Endometrial microvascular endothelial cells (primary cell): ENCODE measurements around the gene DGKD. TPM values are rescaled to one million over a fixed set of nuclear protein-coding genes. Genes with fewer than 3 reads are reported as not detected.

ENCODE experiments used
- in situ Hi-C: cut with HindIII; loops from 2 replicates; pipeline ENCODE4 v1.10.0; 2017; ENCODE audit warnings: low sequenced_read_pairs, low pct_unique_long_range_greater_than_20kb; ENCODE audit errors: inconsistent ontology term
- total RNA-seq: library from RNA; depleted of rRNA; stranded (reverse); fragments of >200 nt; gene quantifications from one replicate; pipeline ENCODE4 v1.2.3, GENCODE V29; 2015; ENCODE audit errors: inconsistent ontology term

DGKD gene
- total RNA-seq, 1 donor from 2014 or later = 4.7 TPM

DNA sequence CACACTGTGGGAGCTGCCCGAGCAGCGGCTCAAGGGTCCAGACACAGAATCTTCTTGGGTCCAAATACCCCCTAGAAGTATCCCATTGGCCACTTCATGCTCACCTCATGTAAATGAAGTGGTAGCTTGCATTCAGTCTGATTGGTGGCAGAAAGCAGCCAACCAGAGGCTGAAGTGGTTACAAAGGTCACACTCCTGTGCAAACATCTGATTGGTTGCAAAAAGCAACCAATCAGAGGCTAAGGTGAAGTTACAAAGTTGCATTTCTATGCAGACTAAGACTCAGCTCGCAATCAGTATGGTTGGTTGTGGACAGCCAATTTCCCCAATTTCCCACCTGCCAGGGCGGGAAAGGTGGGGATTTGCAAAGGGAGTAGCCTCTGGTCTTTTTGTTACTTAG lies 94.3 kb downstream of the DGKD start:
- in situ Hi-C loops = no loop called here

GRCh38 chr2:233449081-233449901 lies 95.0 kb downstream of the DGKD start:
- in situ Hi-C loops = no loop called here

GRCh38 chr2:233449921-233450863 lies 95.9 kb downstream of the DGKD start:
- in situ Hi-C loops = no loop called here

DNA sequence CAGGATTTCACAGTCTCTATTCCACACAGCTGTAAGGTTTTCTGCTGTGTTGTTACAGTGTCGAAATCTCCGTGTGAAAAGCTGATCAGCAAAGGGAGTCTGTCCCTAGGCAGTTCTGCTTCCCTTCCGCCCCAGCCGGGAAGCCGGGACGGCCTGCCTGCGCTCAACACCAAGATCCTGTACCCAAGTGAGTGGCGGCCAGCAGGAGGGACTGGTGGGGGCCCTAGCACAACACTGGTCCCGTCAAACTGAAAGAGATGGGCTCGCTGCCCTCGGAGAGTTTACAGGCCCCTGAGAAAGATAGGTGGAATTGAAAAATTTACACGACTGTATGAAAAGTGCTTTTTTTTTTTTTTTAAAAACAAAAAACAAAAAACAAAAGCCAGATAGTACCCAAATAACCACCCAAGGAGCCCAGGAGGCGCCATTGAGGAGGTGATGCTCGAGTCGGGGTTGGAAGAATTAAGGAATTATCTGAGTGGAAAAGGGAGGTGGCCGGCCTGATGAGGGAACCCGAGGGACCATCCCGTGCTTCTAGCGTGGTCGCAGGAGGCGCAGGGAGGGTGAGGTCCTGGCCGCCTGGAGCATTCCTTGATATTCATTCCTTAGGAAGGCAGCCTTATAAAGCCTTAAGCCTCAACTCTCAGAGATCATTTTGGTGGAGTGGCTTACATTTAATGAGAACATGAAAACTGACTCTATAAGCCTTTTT lies 96.7 kb downstream of the DGKD start:
- in situ Hi-C loops = no loop called here

- in situ Hi-C loops = no loop called here
Observed at GRCh38 chr2:233451950-233452349, 97.7 kb downstream of the DGKD start.

DNA sequence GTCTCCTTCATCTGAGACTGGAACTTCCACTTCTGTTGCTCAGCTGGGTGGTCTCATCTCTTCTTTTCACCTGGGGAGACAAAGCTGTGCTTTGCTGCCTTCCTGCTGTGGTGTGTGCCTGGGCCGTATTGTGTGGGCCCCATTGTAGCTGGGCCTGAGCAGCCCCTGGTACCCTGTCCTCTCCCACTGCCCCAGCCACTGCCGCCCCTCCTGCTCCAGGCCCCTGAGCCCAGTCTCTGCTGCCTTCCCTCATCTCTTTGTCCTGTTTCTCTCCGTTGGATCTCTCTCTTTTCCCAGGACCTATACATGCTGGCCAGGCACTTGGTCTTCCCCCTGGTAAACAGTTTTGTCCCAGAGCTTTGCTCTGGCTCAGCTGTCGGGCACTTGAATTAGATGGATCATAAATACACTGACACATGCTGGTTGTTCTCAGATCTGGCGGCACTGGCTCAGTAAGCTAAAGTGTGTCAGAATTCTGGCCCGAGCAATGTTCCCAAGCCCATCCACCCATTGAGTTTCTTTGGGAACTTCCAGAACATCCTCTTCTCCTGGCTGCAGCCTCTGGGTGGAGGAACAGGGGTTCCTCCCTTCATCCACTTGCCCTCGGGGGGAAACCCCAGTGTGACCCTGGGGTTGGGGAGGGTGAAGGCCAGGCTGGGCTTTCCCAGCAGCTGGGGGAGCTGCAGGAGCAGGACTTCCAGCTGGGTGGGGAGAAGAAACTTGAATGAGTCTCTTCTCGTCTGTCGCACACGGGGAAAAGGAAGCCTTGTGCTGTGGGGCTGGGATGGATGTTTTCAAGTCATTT lies 99.0 kb downstream of the DGKD start:
- in situ Hi-C loops = no loop called here

GRCh38 chr2:233453916-233454315 lies 99.6 kb downstream of the DGKD start:
- in situ Hi-C loops = no loop called here

GRCh38 chr2:233455006-233455405 lies 100.7 kb downstream of the DGKD start:
- in situ Hi-C loops = no loop called here

- in situ Hi-C loops = no loop called here
Observed at GRCh38 chr2:233455491-233455890, 101.2 kb downstream of the DGKD start.

GRCh38 chr2:233456111-233456510 lies 101.8 kb downstream of the DGKD start:
- in situ Hi-C loops = no loop called here

DNA sequence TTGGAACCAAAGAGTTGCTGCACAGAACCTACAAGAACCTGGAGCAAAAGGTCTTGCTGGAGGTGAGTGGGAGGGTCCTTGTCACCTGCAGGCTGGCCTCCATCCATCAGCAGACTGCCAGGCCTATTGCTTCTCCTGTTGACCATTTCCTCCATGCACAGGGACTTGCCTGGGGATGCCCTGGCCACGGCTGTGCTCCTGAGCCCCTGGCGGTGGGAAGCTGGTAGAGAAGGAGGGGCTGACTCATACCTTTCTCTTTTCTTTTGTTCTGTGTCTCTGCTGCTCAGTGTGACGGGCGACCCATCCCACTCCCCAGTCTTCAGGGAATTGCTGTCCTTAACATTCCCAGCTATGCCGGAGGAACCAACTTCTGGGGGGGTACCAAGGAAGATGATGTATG lies 102.6 kb downstream of the DGKD start:
- in situ Hi-C loops = no loop called here

DNA sequence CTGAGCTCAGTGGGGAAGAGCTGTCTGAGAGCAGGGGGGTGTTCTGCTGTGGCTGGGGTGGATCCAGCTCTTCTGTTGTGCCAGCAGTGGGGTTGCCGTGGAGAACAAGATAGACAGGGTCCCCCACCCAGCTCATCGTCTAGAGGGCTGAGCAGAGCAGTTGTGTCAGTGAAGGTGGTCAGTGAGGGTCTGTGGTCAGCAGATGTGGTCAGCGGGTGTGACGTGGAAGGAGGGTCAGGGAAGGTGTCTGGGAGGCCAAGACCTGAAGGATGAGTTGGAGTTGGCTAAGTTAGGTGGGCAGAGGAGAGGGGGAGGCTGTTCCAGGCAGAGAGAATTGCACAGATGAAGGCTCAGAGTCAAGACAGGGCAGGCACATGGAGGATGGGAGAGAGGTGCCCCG lies 103.1 kb downstream of the DGKD start:
- in situ Hi-C loops = no loop called here

DNA sequence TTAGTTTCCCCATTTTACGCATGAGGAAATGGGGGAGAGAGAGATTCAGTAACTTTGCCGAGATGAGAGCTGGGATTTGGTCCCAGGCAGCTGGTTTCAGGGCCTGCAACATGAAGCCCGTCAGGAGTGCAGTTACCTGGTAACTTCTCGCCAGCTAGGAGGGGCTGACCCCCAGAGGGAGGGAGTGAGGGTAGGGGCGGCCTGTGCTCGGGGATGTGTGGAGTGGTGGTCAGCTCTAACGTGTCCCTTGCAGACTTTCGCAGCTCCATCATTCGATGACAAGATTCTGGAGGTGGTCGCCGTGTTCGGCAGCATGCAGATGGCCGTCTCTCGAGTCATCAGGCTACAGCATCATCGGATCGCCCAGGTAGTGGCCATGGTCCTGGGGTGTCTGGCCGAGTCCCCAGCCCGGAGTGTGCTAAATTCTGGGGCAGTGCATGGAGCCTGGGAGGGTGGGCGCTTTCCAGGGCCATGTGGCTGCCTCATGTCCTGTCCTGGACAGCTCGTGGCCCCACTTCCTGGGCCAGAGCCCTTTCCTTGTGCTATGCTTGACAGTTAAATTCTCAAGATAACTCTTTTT lies 103.8 kb downstream of the DGKD start:
- in situ Hi-C loops = no loop called here

DNA sequence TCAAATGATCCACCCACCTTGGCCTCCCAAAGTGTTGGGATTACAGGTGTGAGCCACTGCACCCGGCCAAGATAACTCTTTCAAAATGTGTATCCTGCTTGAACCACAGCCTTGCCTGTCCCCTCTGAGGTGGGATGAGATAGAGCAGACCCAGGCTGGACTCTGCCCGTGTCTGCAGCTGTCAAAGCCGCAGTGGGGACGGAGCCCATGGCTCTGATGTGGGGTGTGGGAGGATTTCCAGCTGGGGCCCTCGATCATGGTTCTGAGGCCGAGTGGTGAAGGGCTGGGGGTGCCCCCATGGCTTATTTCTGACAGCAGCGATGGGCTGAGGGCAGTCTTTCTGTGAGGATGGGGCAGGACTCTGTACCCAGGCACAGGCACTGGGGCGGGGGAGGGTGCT lies 104.5 kb downstream of the DGKD start:
- in situ Hi-C loops = no loop called here

DNA sequence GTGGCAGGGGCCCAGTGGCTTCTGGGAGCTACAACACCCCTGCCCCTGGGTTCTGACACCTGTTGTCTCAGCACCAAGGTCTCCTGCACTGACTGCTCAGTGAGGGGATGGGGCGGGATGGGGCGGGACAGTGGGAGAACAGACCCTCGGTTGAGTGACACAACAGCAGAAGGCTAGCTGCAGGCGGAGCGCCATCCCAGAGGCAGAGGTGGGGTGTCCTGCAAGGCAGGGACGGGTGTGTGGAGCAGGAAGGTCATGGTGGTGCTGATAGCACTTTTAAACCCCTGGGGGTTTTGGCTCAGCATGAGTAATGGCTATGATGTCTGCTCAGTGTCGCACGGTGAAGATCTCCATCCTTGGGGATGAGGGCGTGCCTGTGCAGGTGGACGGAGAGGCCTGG lies 105.1 kb downstream of the DGKD start:
- in situ Hi-C loops = no loop called here

GRCh38 chr2:233460726-233461441 lies 106.6 kb downstream of the DGKD start:
- in situ Hi-C loops = no loop called here

- in situ Hi-C loops = no loop called here
Observed at GRCh38 chr2:233461481-233461891, 107.2 kb downstream of the DGKD start.
